Brain pericyte (primary cell): ENCODE measurements around the gene DCPS.
"Not testable (repeated sequence)": the region's sequence is repeated elsewhere in the genome, so short reads cannot be mapped to it uniquely, and the experiment has no call there.

Source experiments
- DNase-seq: peaks from one replicate; pipeline ENCODE4 v3.0.0-alpha.2; 2012; ENCODE audit warnings: low read depth, low spot score

The DCPS gene

GRCh38 chr11:126382641-126383040, 78.8 kb downstream of the DCPS start:
- not testable (repeated sequence) for DNase-seq

GRCh38 chr11:126383339-126384335, 79.8 kb downstream of the DCPS start:
- no peak for DNase-seq

- no peak for DNase-seq
Observed at GRCh38 chr11:126384449-126385070, 80.7 kb downstream of the DCPS start.

GRCh38 chr11:126385991-126386728, 82.3 kb downstream of the DCPS start:
- DNase-seq, result no peak

GRCh38 chr11:126386729-126387071, 82.8 kb downstream of the DCPS start:
- DNase-seq, result not testable (repeated sequence)

GRCh38 chr11:126387857-126388256, 84.0 kb downstream of the DCPS start:
- no peak for DNase-seq

GRCh38 chr11:126390272-126390867, 86.5 kb downstream of the DCPS start:
- no peak for DNase-seq

GRCh38 chr11:126391286-126391954, 87.6 kb downstream of the DCPS start:
- no peak for DNase-seq

- DNase-seq, result no peak
Observed at GRCh38 chr11:126391970-126392632, 88.2 kb downstream of the DCPS start.

- DNase-seq, result no peak
Observed at GRCh38 chr11:126392633-126393013, 88.8 kb downstream of the DCPS start.

- no peak for DNase-seq
Observed at GRCh38 chr11:126393143-126393542, 89.3 kb downstream of the DCPS start.

- DNase-seq, result no peak
Observed at GRCh38 chr11:126394036-126394435, 90.2 kb downstream of the DCPS start.

GRCh38 chr11:126394634-126395072, 90.8 kb downstream of the DCPS start:
- DNase-seq, result not testable (repeated sequence)
